Left ventricle myocardium inferior (tissue), 1 donor: ENCODE results near the gene RANBP17. TPM values are rescaled to one million over a fixed set of nuclear protein-coding genes. Genes with fewer than 3 reads are reported as not detected.
"Not testable (repeated sequence)": the region's sequence is repeated elsewhere in the genome, so short reads cannot be mapped to it uniquely, and the experiment has no call there.

Experiments used
- DNase-seq: peaks from one replicate; pipeline ENCODE4 v3.0.0-alpha.2; 2020
- H3K27ac ChIP-seq: fragments of 200-600 bp; replicated peaks from 2 replicates; pipeline ENCODE4 v1.8.0; 2021
- H3K27me3 ChIP-seq: fragments of 200-600 bp; 2 replicates; pipeline ENCODE4 v1.8.0; 2021; ENCODE audit warnings: low read depth
- H3K36me3 ChIP-seq: fragments of 200-600 bp; 2 replicates; pipeline ENCODE4 v1.8.0; 2021
- H3K4me1 ChIP-seq: fragments of 200-600 bp; 2 replicates; pipeline ENCODE4 v1.8.0; 2021
- H3K4me3 ChIP-seq: fragments of 200-600 bp; 2 replicates; pipeline ENCODE4 v1.8.0; 2021; ENCODE audit warnings: mild to moderate bottlenecking, moderate library complexity
- H3K9me3 ChIP-seq: fragments of 200-600 bp; replicated peaks from 2 replicates; pipeline ENCODE4 v1.8.0; 2021
- intact Hi-C: fragments of 100-400 bp; cut with micrococcal nuclease; formaldehyde crosslinking; loops from one replicate; pipeline ENCODE4 v1.11.0; 2022
- total RNA-seq: library from RNA; stranded (reverse); fragmentation: NEBNext Ultra II Directional; extraction: Animal tissue kit (Norgen Biotek cat#: 25700); gene quantifications from one replicate; pipeline ENCODE4 v1.2.1, GENCODE V29; 2021
- TF ChIP-seq, protein P1 (sequence below): fragments of 200-600 bp; IDR thresholded peaks from 2 replicates; pipeline ENCODE4 v1.8.0; 2021; ENCODE audit warnings: antibody characterized with exemption, mild to moderate bottlenecking, borderline replicate concordance
- donor health status: DM: no; HTN: yes; CAD: no; lungs with severe emphysema.

RANBP17 gene
- total RNA-seq, 1 donor from 2014 or later, result 6.5 TPM

GRCh38 chr5:170920196-170920595 lies 58.4 kb downstream of the RANBP17 start:
- intact Hi-C loops, result no loop called here
- DNase-seq, result no peak
- no peak overlapping the region for H3K27ac ChIP-seq
- H3K4me3 ChIP-seq, result no peak overlapping the region
- no peaks in the 10 kb centered on the region for H3K27me3 ChIP-seq
- H3K9me3 ChIP-seq, result peaks cover 4% of the 10 kb centered on the region
- H3K4me1 ChIP-seq, result no peaks in the 10 kb centered on the region
- H3K36me3 ChIP-seq, result no peaks in the 10 kb centered on the region
- TF ChIP-seq, protein P1, sequence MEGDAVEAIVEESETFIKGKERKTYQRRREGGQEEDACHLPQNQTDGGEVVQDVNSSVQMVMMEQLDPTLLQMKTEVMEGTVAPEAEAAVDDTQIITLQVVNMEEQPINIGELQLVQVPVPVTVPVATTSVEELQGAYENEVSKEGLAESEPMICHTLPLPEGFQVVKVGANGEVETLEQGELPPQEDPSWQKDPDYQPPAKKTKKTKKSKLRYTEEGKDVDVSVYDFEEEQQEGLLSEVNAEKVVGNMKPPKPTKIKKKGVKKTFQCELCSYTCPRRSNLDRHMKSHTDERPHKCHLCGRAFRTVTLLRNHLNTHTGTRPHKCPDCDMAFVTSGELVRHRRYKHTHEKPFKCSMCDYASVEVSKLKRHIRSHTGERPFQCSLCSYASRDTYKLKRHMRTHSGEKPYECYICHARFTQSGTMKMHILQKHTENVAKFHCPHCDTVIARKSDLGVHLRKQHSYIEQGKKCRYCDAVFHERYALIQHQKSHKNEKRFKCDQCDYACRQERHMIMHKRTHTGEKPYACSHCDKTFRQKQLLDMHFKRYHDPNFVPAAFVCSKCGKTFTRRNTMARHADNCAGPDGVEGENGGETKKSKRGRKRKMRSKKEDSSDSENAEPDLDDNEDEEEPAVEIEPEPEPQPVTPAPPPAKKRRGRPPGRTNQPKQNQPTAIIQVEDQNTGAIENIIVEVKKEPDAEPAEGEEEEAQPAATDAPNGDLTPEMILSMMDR, result no peak

GRCh38 chr5:170922331-170922730 lies 60.5 kb downstream of the RANBP17 start:
- H3K4me1 ChIP-seq, H3K36me3 ChIP-seq, H3K27ac ChIP-seq, H3K27me3 ChIP-seq, DNase-seq, H3K9me3 ChIP-seq, H3K4me3 ChIP-seq, intact Hi-C loops: not testable (repeated sequence)

- H3K36me3 ChIP-seq, result no peaks in the 10 kb centered on the region
- no peaks in the 10 kb centered on the region for H3K4me1 ChIP-seq
- peaks cover 4% of the 10 kb centered on the region for H3K9me3 ChIP-seq
- no peak for DNase-seq
- intact Hi-C loops, result no loop called here
- TF ChIP-seq, protein P1, result no peak
- no peaks in the 10 kb centered on the region for H3K27me3 ChIP-seq
- no peak overlapping the region for H3K27ac ChIP-seq
- no peak overlapping the region for H3K4me3 ChIP-seq
Observed at GRCh38 chr5:170923910-170924620, 62.2 kb downstream of the RANBP17 start.

DNA sequence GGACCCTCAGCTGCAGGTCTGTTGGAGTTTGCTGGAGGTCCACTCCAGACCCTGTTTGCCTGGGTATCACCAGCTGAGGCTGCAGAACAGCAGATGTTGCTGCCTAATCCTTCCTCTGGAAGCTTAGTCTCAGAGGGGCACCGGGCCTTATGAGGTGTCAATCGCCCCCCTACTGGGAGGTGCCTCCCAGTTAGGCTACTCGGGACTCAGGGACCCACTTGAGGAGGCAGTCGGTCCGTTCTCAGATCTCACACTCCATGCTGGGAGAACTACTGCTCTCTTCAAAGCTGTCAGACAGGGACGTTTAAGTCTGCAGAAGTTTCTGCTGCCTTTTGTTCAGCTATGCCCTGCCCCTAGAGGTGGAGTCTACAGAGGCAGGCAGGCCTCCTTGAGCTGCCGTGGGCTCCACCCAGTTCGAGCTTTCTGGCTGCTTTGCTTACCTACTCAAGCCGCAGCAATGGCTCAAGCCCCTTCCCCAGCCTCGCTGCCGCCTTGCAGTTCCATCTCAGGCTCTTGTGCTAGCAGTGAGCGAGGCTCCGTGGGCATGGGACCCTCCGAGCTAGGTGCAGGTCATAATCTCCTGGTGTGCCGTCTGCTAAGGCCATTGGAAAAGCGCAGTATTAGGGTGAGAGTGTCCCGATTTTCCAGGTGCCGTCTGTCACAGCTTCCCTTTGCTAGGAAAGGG lies 73.9 kb downstream of the RANBP17 start:
- DNase-seq, H3K4me3 ChIP-seq, H3K36me3 ChIP-seq, H3K27me3 ChIP-seq, intact Hi-C loops, H3K27ac ChIP-seq, H3K9me3 ChIP-seq, H3K4me1 ChIP-seq: not testable (repeated sequence)

DNA sequence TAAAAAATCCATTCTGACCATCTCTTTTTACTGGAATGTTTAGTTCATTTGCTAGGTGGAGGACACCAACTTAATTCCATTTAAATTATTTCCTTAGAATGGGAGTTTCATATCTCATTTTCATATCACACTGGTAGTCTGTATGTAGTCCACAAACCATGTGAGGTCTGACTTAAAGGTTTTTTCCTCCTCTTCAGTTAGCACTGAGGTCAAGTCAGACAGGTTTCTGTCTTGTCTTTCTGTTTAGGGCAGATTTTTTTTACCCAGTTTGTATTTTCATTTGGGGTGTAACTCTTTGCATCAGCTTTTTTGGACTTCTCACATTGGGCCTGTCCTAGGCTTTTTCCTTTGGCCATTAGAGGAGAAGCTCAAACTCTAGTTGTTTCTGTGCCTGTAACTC lies 75.3 kb downstream of the RANBP17 start:
- Histone ChIP-seq H3K9me3 (peaks cover 6% of the 10 kb centered on the region), H3K27me3 (peaks cover 4% of the 10 kb centered on the region), H3K4me3 (no peak overlapping the region), H3K27ac (no peak overlapping the region), H3K4me1 (no peaks in the 10 kb centered on the region), H3K36me3 (no peaks in the 10 kb centered on the region)
- no peak for DNase-seq
- TF ChIP-seq, protein P1, result no peak
- intact Hi-C loops, result no loop called here

DNA sequence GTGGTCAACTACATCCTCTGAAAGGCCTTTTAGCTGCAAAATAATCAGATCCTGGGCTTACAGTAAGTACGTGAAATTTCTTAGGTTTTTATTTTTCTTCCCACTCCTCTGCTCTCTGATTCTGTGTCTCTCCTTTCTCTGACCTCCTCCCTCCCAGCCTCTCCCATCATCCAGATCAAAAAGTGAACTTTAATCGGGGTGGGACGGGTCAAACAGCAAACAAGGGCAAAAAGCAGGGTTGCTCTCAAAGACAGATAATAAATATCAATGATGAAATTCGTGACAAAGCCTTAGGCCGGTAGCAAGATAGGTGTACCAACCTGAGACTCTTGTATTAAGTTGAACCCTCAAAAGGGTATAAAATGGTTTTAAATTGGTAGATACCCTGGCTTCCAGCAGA lies 76.1 kb downstream of the RANBP17 start:
- no peak for DNase-seq
- TF ChIP-seq, protein P1, result no peak
- Histone ChIP-seq H3K4me3 (no peak overlapping the region), H3K27ac (no peak overlapping the region), H3K9me3 (peaks cover 6% of the 10 kb centered on the region), H3K4me1 (no peaks in the 10 kb centered on the region), H3K27me3 (peaks cover 4% of the 10 kb centered on the region), H3K36me3 (no peaks in the 10 kb centered on the region)
- intact Hi-C loops, result no loop called here
